Mammary epithelial cell (primary cell): Measurements from ENCODE around the gene PROX2.

ENCODE experiments used
- CTCF ChIP-seq, 2 donors: IDR thresholded peaks in 1 of 2; conservative IDR thresholded peaks in 1 of 2; 2 replicates each; pipeline ENCODE4 v1.5.1; 2011 to 2012; ENCODE audit warnings: inconsistent platforms in 2 of 2, low read length in 2 of 2, mild to moderate bottlenecking in 2 of 2, control low read depth in 1 of 2, low read depth in 1 of 2; ENCODE audit not compliant: insufficient read depth in 1 of 2; ENCODE audit errors: extremely low read depth in 1 of 2
- EZH2 ChIP-seq: IDR thresholded peaks from 2 replicates; pipeline ENCODE4 v1.6.1; 2012; ENCODE audit warnings: low read length, inconsistent platforms, borderline replicate concordance

- no peak for TF ChIP-seq CTCF (conservative IDR thresholded peaks at IDR 0.05 in 1 of 2, IDR thresholded peaks at IDR 0.05 in 1 of 2; ENCODE audit: extremely low read depth in 1 of 2, insufficient read depth in 1 of 2, low read depth in 1 of 2, low read length in 2 of 2)
- TF ChIP-seq EZH2 = no peak
These were observed 21.7 kb upstream of the PROX2 start for GRCh38 chr14:74897642-74898041.
